Bronchial epithelial cell (primary cell): ENCODE data around the gene C12orf75. TPM values are rescaled to one million over a fixed set of nuclear protein-coding genes. Genes with fewer than 3 reads are reported as not detected.
"Not testable (repeated sequence)": the region's sequence is repeated elsewhere in the genome, so short reads cannot be mapped to it uniquely, and the experiment has no call there.

Experiments
- DNase-seq: peaks from one replicate; pipeline ENCODE4 v3.0.0-alpha.2; 2010; ENCODE audit warnings: low read depth
- FAIRE-seq: peaks from 2 replicates; lab custom pipeline; 2011; peaks lifted over from hg19 to GRCh38; lab: Jason Lieb, UNC
- H3K27me3 ChIP-seq: 2 replicates; pipeline ENCODE4 v1.5.1; 2011; ENCODE audit warnings: low read length; ENCODE audit not compliant: control insufficient read depth, insufficient read depth
- H3K36me3 ChIP-seq: 2 replicates; pipeline ENCODE4 v1.5.1; 2011; ENCODE audit warnings: low read length; ENCODE audit not compliant: control insufficient read depth, insufficient read depth
- H3K4me3 ChIP-seq: 2 replicates; pipeline ENCODE4 v1.5.1; 2011; ENCODE audit warnings: mild to moderate bottlenecking, low read depth, low read length, control low read depth
- total RNA-seq: library from RNA; depleted of rRNA; stranded (reverse); fragments of >200 nt; gene quantifications from 2 replicates; pipeline ENCODE4 v1.2.1, GENCODE V29; 2014
- TF ChIP-seq, protein P1 (sequence below): IDR thresholded peaks from 2 replicates; pipeline ENCODE4 v1.5.1; 2011; ENCODE audit warnings: mild to moderate bottlenecking, moderate library complexity, low read length, control low read depth, inconsistent platforms; ENCODE audit not compliant: insufficient read depth, severe bottlenecking

C12orf75 gene
- total RNA-seq, 1 donor from 2014 or later = 11.8 TPM

DNA sequence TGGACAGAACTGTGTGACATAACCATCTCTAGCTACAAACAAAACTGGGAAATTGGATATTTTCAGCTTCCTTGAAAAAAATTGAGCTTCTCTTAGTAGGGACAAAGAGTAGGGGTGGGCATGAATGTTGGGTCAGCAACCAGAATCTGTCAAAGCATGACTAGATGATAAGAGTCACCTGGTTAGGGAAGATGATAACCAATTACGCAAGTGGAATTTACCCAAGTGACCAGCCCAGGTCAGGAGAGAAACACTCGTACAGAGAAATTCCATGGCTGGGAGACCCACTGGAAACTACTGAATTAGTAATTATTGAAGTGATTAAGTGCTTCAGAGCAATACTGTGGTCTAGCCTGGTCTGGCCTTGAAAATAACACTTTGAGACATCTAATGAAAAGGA lies 36.3 kb upstream of the C12orf75 start:
- FAIRE-seq = no peak
- TF ChIP-seq, protein P1, sequence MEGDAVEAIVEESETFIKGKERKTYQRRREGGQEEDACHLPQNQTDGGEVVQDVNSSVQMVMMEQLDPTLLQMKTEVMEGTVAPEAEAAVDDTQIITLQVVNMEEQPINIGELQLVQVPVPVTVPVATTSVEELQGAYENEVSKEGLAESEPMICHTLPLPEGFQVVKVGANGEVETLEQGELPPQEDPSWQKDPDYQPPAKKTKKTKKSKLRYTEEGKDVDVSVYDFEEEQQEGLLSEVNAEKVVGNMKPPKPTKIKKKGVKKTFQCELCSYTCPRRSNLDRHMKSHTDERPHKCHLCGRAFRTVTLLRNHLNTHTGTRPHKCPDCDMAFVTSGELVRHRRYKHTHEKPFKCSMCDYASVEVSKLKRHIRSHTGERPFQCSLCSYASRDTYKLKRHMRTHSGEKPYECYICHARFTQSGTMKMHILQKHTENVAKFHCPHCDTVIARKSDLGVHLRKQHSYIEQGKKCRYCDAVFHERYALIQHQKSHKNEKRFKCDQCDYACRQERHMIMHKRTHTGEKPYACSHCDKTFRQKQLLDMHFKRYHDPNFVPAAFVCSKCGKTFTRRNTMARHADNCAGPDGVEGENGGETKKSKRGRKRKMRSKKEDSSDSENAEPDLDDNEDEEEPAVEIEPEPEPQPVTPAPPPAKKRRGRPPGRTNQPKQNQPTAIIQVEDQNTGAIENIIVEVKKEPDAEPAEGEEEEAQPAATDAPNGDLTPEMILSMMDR = no peak
- no peaks in the 10 kb centered on the region for H3K36me3 ChIP-seq
- no peak for DNase-seq
- H3K4me3 ChIP-seq = no peak overlapping the region
- no peaks in the 10 kb centered on the region for H3K27me3 ChIP-seq

DNA sequence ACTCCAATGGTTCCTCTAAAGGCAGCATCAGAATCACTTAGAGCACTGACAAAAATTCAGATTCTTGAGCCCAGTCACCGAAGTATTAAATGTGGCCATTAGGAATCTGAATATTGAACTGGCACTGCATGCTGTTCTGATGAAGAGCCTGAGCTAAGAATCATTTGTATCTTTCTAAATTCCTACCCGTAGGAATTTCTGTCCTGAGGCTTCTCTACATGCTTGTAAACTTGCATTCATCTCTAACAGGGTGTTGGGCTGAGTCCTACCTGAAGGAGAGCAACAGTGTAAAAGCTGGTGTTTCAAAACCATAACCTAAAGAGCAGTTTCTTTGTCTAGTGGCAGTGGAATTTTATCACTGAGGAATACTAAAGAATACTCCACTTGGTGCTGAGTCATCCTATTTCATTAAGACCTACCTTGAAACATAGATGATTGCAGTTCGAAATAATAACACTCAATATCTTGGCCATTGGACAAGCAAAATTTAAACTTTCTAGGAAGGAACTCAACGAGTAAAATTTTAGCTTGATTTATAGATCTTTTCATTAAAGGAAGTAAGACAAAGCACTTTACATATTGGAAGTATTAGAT lies 35.5 kb upstream of the C12orf75 start:
- H3K27me3 ChIP-seq = no peaks in the 10 kb centered on the region
- TF ChIP-seq, protein P1 = no peak
- FAIRE-seq (no peak), DNase-seq (no peak)
- H3K4me3 ChIP-seq = no peak overlapping the region
- no peaks in the 10 kb centered on the region for H3K36me3 ChIP-seq

DNA sequence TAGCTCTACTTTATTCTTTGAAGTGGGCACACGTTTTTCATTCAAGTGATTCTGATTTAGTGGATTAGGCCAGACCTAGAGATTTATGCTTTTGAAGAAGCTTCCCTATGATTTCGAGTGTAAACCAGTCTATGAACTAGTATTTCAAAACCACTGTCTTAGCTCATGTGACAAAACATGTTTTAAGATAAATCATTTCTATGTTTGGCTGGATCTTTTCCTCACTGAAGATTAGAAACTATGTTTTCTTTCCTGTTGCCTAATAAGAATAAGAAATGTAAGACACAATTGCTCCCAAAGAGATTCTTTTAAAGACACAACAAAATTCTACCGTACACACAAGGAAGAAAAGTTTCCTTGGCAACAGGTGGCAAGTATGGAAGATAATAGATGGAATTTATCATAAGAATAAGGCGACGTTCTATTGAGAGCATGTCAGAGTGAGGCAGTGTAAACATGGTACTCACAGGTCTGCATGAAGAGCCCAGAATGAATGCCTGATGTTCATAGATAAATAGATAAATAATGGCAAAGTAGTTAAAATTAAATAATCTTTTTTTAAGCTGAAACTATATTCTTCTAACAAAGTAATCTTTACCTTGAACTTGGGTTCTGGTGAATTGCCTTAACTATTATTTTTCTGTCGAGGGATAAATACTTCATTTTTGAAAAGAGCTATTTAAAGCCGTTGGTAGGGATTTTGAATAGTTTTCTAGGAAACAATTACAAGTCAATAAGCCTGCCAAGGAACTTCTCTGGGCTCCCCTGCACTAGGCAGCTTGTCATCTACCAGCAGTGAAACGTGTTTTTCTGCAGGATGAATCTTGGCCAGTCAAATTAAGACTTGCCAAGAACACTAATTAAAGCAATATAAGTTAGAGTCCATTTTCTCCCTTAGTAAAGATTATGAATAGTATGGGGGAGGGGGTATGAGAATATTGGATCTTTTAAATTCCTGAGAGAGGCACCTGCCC lies 34.1 kb upstream of the C12orf75 start:
- no peak overlapping the region for H3K4me3 ChIP-seq
- no peak for DNase-seq
- FAIRE-seq = no peak
- no peaks in the 10 kb centered on the region for H3K36me3 ChIP-seq
- H3K27me3 ChIP-seq = no peaks in the 10 kb centered on the region
- TF ChIP-seq, protein P1 = no peak

DNA sequence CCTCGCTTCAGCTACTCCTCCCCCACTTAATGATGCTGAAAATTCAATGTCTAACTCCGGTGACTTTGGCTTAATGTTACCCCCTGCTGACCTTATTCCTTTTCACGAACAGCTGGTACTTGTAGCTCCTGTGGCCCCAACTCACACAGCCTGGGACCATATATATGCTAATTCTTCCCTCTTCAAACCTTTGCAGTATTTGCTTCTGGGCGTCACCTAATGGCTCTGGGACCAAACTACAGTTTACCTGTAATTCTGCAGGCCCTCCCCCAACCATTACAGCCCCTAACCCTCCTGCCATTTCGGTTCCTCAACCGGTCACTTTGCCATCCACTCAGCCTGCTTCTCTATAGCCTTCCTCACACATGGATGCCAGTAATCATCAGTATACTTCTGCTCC lies 29.6 kb upstream of the C12orf75 start:
- FAIRE-seq (peak; percentile 50), DNase-seq (no peak)
- TF ChIP-seq, protein P1 = no peak
- Histone ChIP-seq H3K36me3 (no peaks in the 10 kb centered on the region), H3K4me3 (no peak overlapping the region), H3K27me3 (no peaks in the 10 kb centered on the region)

DNA sequence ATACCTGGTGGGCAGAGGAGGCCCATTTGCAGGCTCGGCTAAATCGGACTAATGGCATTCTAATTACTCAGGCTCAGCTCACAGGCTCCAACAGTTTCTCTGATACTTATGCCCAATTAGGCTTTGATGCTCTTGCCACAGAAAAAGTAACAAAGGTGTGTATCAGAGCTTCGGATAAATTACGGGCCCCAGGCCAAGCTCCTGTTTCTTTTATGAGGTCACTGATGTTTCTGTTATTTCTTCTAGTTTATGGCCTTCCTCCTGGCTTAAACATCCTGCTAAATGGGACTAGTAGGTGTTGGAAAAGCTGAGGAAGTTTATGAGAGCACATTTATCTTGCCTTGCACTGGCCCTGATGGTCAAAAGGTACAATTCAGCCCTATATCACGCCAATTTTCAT lies 28.8 kb upstream of the C12orf75 start:
- H3K27me3 ChIP-seq = no peaks in the 10 kb centered on the region
- FAIRE-seq (no peak), DNase-seq (no peak)
- TF ChIP-seq, protein P1 = no peak
- H3K36me3 ChIP-seq = no peaks in the 10 kb centered on the region
- H3K4me3 ChIP-seq = no peak overlapping the region

DNA sequence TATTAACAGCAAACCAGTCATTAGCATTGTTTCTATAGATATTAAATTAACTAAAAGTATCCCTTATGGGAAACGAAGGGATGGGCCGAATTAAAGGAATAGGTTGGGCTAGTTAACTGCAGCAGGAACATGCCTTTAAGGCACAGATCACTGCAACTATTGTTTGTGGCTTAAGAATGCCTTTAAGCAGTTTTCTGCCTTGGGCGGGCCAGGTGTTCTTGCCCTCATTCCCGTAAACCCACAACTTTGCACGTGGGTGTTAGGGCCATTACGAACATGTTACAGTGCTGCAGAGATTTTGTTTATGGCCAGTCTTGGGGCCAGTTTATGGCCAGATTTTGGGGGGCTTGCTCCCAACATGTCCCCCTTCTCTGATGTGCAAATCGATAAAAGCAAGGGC lies 27.5 kb upstream of the C12orf75 start:
- H3K36me3 ChIP-seq, DNase-seq, H3K27me3 ChIP-seq, H3K4me3 ChIP-seq, FAIRE-seq: not testable (repeated sequence)

DNA sequence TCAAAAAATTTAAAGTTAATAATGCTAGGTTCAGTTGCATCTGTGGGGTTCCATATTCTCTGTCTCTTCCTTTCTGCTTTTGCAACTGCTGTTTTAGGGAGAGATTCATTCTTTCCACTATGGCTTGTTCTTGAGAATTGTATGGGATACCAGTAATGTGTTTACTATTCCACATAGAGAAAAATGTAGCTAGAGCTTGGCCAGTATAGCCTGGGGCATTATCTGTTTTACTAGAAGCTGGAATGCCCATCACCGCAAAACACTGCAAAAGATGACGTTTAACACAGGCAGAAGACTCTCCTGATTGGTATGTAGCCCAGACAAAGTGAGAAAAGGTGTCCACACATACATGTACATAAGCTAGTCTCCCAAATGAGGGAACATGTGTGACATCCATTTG lies 25.9 kb upstream of the C12orf75 start:
- H3K36me3 ChIP-seq, H3K27me3 ChIP-seq, FAIRE-seq, H3K4me3 ChIP-seq, DNase-seq: not testable (repeated sequence)

DNA sequence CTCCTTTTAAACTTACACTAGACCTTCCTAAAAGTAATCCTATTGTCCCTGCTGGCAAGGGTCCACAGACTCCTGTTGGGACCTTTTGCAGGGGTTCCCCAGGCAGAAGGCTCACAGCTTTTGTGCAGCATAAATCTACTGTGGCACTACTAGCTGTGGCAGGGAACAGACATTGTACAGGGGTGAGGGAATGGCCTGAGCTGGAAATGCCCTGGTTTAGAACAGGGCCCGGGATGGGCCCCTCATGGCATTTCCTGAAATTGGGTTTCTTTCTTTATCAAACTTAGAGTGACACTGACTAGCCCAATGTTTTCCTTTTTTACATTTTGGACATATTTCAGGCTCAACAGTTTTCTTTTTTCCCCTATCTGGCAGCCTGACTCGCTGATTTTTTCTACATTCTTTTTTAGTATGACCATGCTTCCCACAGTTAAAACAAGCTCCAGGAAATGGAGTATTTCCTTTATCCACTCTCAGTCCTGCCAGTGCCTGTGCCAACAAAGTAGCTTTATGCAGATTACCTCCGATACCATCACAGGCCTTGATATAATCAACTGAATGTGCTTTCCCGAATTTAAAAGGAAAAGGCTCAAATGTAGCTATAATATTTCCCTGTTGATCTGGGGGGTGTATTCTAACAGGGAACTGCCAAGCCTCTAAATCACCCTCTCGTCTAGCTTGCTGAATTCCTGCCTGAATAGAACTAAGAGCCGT lies 22.7 kb upstream of the C12orf75 start:
- H3K27me3 ChIP-seq, H3K4me3 ChIP-seq, FAIRE-seq, DNase-seq, H3K36me3 ChIP-seq: not testable (repeated sequence)
